ENCODE measurements around the gene OLFML2A. TPM values are rescaled to one million over a fixed set of nuclear protein-coding genes. Genes with fewer than 3 reads are reported as not detected.

OLFML2A gene
- total RNA-seq, 1 experiment from 2014 or later: 6.7 TPM

DNA sequence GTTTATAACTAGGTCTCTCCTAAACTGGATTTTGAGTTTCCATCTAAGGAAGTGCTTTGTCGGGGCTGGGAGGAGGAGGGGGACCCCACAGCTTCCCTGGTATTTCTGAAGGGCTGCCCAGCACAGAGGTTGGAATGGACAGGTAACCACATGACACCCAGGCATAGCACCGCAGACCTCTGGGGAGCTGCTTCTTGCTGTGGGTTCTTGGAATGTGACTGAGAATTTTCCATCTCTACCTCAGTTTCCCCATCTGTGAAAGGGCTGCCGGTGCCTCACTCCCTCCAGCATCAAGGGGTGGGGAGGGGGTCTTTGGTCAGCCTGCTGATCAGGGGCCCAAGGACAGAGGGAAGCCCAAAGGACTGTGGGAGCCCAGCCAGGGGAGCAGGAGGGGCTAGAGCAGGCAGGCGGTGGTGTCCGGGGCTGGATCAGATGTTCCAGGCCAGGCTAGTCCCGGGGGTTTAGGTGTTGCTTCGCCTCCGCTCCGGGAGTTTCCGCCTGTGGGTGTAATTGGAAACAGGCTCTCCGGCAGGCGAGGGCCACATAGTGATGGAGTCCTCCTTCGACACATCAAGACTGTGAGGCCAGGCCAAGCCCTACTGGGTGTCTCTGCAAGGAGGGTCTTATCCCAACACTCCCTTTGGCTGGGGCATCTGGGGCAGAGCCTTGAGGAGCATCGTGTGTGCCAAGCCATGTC, 3.3 kb downstream of the OLFML2A start:
- Mint-ChIP-seq H3K4me1 (peaks cover 26% of the 10 kb centered on the region), H3K27ac (no peak overlapping the region), H3K27me3 (ENCODE audit: low read depth) (peaks cover 29% of the 10 kb centered on the region), H3K9me3 (no peaks in the 10 kb centered on the region), H3K36me3 (no peaks in the 10 kb centered on the region), H3K4me3 (peak overlapping the region; percentile 29; the same call in 1 of the 2 replicates)
- TF ChIP-seq TP53 (CRISPR knock-in tag; IDR thresholded peaks at IDR 0.05): no peak
- peak; percentile 14 for DNase-seq (ENCODE audit: low spot score)
- CTCF ChIA-PET: interaction anchor here (0.6 to 12.2 kb wide), 14 partner anchors 10 to 156 kb away, joined by 3 to 935 read pairs (median 4); partner anchors contain the start of genes NR6A1, RPL35 and WDR38
- ATAC-seq: no peak
- POLR2A ChIA-PET: interaction anchor here (0.7 to 1.8 kb wide), 7 partner anchors 10 to 81 kb away, joined by 3 to 13 read pairs (median 4); partner anchors contain the start of genes ARPC5L, NR6A1, RPL35 and WDR38

DNA sequence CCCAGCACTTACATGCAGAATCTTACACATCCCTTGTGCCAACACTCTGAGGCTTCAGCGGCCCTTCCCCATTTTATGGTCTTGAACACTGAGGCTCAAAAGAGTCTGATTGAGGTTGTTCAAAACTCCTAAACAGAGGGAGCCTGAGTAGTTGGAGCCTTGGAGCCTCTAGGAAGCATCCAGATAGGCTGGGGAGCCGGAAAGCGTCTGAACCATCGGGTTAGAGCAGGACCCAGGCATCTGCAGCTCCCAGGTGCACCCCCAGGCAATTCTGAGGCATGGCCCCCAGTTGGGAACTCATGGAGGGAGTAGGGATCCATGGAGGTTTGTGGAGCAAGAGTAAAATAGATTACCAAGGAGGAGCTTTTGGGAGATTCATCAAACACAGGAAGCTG, 3.8 kb downstream of the OLFML2A start:
- peaks cover 23% of the 10 kb centered on the region for H3K27me3 Mint-ChIP-seq (ENCODE audit: low read depth)
- peak; percentile 3 for DNase-seq (ENCODE audit: low spot score)
- TF ChIP-seq ZNF138 (CRISPR knock-in tag; conservative IDR thresholded peaks at IDR 0.05) (no peak), ZNF219 (CRISPR knock-in tag; IDR thresholded peaks at IDR 0.05; ENCODE audit: borderline replicate concordance) (no peak), PRRX2 (CRISPR knock-in tag; IDR thresholded peaks at IDR 0.05) (no peak), FOXK1 (CRISPR knock-in tag; IDR thresholded peaks at IDR 0.05) (no peak), ZNF416 (CRISPR knock-in tag; IDR thresholded peaks at IDR 0.05) (no peak)
- TF ChIP-seq, protein P1, sequence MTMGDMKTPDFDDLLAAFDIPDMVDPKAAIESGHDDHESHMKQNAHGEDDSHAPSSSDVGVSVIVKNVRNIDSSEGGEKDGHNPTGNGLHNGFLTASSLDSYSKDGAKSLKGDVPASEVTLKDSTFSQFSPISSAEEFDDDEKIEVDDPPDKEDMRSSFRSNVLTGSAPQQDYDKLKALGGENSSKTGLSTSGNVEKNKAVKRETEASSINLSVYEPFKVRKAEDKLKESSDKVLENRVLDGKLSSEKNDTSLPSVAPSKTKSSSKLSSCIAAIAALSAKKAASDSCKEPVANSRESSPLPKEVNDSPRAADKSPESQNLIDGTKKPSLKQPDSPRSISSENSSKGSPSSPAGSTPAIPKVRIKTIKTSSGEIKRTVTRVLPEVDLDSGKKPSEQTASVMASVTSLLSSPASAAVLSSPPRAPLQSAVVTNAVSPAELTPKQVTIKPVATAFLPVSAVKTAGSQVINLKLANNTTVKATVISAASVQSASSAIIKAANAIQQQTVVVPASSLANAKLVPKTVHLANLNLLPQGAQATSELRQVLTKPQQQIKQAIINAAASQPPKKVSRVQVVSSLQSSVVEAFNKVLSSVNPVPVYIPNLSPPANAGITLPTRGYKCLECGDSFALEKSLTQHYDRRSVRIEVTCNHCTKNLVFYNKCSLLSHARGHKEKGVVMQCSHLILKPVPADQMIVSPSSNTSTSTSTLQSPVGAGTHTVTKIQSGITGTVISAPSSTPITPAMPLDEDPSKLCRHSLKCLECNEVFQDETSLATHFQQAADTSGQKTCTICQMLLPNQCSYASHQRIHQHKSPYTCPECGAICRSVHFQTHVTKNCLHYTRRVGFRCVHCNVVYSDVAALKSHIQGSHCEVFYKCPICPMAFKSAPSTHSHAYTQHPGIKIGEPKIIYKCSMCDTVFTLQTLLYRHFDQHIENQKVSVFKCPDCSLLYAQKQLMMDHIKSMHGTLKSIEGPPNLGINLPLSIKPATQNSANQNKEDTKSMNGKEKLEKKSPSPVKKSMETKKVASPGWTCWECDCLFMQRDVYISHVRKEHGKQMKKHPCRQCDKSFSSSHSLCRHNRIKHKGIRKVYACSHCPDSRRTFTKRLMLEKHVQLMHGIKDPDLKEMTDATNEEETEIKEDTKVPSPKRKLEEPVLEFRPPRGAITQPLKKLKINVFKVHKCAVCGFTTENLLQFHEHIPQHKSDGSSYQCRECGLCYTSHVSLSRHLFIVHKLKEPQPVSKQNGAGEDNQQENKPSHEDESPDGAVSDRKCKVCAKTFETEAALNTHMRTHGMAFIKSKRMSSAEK (CRISPR knock-in tag; IDR thresholded peaks at IDR 0.05; ENCODE audit: borderline replicate concordance): no peak
- TF ChIP-seq, protein P2, sequence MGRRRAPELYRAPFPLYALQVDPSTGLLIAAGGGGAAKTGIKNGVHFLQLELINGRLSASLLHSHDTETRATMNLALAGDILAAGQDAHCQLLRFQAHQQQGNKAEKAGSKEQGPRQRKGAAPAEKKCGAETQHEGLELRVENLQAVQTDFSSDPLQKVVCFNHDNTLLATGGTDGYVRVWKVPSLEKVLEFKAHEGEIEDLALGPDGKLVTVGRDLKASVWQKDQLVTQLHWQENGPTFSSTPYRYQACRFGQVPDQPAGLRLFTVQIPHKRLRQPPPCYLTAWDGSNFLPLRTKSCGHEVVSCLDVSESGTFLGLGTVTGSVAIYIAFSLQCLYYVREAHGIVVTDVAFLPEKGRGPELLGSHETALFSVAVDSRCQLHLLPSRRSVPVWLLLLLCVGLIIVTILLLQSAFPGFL (CRISPR knock-in tag; IDR thresholded peaks at IDR 0.05; ENCODE audit: borderline replicate concordance): no peak
- TF ChIP-seq, protein P3, sequence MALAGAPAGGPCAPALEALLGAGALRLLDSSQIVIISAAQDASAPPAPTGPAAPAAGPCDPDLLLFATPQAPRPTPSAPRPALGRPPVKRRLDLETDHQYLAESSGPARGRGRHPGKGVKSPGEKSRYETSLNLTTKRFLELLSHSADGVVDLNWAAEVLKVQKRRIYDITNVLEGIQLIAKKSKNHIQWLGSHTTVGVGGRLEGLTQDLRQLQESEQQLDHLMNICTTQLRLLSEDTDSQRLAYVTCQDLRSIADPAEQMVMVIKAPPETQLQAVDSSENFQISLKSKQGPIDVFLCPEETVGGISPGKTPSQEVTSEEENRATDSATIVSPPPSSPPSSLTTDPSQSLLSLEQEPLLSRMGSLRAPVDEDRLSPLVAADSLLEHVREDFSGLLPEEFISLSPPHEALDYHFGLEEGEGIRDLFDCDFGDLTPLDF (CRISPR knock-in tag; IDR thresholded peaks at IDR 0.05): no peak
- TF ChIP-seq, protein P4, sequence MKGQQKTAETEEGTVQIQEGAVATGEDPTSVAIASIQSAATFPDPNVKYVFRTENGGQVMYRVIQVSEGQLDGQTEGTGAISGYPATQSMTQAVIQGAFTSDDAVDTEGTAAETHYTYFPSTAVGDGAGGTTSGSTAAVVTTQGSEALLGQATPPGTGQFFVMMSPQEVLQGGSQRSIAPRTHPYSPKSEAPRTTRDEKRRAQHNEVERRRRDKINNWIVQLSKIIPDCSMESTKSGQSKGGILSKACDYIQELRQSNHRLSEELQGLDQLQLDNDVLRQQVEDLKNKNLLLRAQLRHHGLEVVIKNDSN (CRISPR knock-in tag; IDR thresholded peaks at IDR 0.05): no peak
- POLR2A ChIA-PET: interaction anchor here (1.8 kb wide), 1 partner anchor 76 kb away, joined by 4 read pairs; no protein-coding TSS in a partner anchor
- no peak overlapping the region for H3K27ac Mint-ChIP-seq
- no peaks in the 10 kb centered on the region for H3K9me3 Mint-ChIP-seq
- ATAC-seq: no peak
- CTCF ChIA-PET: interaction anchor here (0.7 to 2.6 kb wide), 3 partner anchors 10 to 75 kb away, joined by 3 to 15 read pairs (median 4); partner anchors contain the start of gene NR6A1
- no peak overlapping the region for H3K4me3 Mint-ChIP-seq
- peaks cover 26% of the 10 kb centered on the region for H3K4me1 Mint-ChIP-seq
- no peaks in the 10 kb centered on the region for H3K36me3 Mint-ChIP-seq

DNA sequence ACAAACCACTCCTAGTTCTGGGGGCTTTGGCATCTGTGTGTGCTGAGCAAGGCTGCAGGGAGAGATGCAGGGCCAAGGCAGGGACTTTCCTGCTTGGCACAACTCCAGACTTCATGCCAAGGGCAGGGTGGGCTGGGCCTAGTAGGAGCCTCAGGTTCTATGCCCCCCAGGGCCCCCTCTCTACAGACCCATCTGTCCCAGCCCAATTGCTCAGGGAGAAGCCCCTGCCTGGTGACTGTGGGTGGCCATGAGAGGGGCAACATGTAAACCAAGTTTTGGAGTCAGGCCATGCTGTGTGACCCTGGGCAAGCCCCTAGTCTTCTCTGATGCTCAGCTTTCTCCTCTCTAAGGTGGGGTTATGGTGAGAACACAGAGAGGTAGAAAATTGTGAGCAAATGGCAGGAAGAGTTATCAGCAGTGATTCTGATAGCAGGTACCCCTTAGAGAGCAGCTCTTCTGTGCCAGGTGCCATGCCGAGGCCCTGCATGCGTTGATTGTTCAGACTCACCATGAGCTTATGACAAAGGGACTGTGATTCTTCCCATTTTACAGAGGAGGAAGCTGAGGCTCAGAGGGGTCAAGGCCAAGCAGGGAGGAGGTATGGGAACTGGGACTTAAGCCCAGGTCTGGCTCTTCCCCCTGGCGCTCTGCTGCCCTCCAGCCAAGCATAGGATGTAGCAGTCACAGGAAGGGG, 5.2 kb downstream of the OLFML2A start:
- ChIA-PET CTCF (interaction anchor here (0.6 to 2.6 kb wide), 8 partner anchors 7 to 74 kb away, joined by 3 to 15 read pairs (median 4); partner anchors contain the start of genes NR6A1 and WDR38), POLR2A (no interaction called here)
- Mint-ChIP-seq H3K36me3 (no peaks in the 10 kb centered on the region), H3K4me3 (no peak overlapping the region), H3K9me3 (no peaks in the 10 kb centered on the region), H3K27me3 (ENCODE audit: low read depth) (peaks cover 13% of the 10 kb centered on the region), H3K4me1 (peaks cover 20% of the 10 kb centered on the region), H3K27ac (no peak overlapping the region)
- DNase-seq (ENCODE audit: low spot score) (peak; percentile 6), ATAC-seq (no peak)
- TF ChIP-seq, protein P3 (CRISPR knock-in tag; IDR thresholded peaks at IDR 0.05): no peak
- TF ChIP-seq MYBL2 (CRISPR knock-in tag; IDR thresholded peaks at IDR 0.05) (no peak), ZNF416 (CRISPR knock-in tag; IDR thresholded peaks at IDR 0.05) (no peak), HMGA2 (CRISPR knock-in tag; IDR thresholded peaks at IDR 0.05) (no peak)
- TF ChIP-seq, protein P5, sequence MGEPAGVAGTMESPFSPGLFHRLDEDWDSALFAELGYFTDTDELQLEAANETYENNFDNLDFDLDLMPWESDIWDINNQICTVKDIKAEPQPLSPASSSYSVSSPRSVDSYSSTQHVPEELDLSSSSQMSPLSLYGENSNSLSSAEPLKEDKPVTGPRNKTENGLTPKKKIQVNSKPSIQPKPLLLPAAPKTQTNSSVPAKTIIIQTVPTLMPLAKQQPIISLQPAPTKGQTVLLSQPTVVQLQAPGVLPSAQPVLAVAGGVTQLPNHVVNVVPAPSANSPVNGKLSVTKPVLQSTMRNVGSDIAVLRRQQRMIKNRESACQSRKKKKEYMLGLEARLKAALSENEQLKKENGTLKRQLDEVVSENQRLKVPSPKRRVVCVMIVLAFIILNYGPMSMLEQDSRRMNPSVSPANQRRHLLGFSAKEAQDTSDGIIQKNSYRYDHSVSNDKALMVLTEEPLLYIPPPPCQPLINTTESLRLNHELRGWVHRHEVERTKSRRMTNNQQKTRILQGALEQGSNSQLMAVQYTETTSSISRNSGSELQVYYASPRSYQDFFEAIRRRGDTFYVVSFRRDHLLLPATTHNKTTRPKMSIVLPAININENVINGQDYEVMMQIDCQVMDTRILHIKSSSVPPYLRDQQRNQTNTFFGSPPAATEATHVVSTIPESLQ (CRISPR knock-in tag; IDR thresholded peaks at IDR 0.05): 0 out of 2 replicates have a peak, but pooled peaks have one; percentile 17
- TF ChIP-seq, protein P6, sequence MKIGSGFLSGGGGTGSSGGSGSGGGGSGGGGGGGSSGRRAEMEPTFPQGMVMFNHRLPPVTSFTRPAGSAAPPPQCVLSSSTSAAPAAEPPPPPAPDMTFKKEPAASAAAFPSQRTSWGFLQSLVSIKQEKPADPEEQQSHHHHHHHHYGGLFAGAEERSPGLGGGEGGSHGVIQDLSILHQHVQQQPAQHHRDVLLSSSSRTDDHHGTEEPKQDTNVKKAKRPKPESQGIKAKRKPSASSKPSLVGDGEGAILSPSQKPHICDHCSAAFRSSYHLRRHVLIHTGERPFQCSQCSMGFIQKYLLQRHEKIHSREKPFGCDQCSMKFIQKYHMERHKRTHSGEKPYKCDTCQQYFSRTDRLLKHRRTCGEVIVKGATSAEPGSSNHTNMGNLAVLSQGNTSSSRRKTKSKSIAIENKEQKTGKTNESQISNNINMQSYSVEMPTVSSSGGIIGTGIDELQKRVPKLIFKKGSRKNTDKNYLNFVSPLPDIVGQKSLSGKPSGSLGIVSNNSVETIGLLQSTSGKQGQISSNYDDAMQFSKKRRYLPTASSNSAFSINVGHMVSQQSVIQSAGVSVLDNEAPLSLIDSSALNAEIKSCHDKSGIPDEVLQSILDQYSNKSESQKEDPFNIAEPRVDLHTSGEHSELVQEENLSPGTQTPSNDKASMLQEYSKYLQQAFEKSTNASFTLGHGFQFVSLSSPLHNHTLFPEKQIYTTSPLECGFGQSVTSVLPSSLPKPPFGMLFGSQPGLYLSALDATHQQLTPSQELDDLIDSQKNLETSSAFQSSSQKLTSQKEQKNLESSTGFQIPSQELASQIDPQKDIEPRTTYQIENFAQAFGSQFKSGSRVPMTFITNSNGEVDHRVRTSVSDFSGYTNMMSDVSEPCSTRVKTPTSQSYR (CRISPR knock-in tag; IDR thresholded peaks at IDR 0.05): no peak

All from WTC11 (cell line).